ENCODE results near the gene PRKCE. TPM values are rescaled to one million over a fixed set of nuclear protein-coding genes. Genes with fewer than 3 reads are reported as not detected.

The PRKCE gene
- total RNA-seq, 1 donor from 2014 or later = 4.6 TPM

DNA sequence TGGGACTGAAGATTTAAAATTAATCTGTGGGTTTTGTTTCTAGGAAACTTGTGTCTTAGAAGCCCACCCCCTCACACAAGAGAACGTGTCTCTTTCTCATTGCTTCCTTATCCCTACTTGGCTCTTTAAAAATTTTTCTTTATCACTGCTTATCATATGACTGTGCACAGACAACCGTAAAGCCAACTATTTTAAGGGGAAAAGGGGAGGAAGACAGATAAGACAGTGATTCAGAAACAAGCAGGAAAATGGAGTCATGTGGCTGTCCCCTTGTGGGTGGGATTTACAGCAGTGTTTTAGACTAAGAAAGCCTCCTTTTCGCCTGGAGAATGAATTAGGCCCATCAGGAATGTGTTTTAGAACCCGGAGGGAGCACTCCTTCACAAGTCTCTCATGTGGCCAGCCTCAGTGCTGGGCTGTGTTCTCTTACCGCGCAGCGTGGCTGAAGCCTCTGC is 17.6 kb downstream of the PRKCE start:
- intact Hi-C loops (cut with DNase I) = no loop called here
- H3K36me3 ChIP-seq = no peaks in the 10 kb centered on the region
- no peaks in the 10 kb centered on the region for H3K27me3 ChIP-seq
- peak overlapping the region; percentile 44 to 66 for H3K27ac ChIP-seq
- DNase-seq (ENCODE audit: low spot score in 2 of 2) = no peak
- H3K4me3 ChIP-seq = no peak overlapping the region
- TF ChIP-seq, protein P1, sequence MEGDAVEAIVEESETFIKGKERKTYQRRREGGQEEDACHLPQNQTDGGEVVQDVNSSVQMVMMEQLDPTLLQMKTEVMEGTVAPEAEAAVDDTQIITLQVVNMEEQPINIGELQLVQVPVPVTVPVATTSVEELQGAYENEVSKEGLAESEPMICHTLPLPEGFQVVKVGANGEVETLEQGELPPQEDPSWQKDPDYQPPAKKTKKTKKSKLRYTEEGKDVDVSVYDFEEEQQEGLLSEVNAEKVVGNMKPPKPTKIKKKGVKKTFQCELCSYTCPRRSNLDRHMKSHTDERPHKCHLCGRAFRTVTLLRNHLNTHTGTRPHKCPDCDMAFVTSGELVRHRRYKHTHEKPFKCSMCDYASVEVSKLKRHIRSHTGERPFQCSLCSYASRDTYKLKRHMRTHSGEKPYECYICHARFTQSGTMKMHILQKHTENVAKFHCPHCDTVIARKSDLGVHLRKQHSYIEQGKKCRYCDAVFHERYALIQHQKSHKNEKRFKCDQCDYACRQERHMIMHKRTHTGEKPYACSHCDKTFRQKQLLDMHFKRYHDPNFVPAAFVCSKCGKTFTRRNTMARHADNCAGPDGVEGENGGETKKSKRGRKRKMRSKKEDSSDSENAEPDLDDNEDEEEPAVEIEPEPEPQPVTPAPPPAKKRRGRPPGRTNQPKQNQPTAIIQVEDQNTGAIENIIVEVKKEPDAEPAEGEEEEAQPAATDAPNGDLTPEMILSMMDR (IDR thresholded peaks at IDR 0.05) = no peak
- no peaks in the 10 kb centered on the region for H3K4me1 ChIP-seq
- H3K9me3 ChIP-seq = no peaks in the 10 kb centered on the region

DNA sequence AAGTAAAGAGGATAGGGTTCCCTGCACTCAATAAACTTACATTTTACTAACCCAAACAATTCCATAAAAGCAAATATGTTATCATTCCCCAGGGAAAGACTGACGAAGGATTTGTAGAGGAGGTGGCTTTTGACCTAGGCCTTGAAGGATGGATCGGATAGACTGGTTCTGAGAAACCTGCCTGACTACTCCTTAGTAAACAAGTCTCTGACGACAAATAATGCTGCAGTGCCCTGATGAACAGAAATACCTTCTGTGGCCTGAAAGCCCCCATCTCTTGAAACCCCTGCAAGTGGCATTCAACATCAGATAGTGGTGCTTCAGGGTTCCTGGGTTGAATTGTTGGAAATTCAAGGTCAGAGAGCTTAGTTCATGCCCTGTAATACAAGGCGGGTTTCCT is 19.2 kb downstream of the PRKCE start:
- TF ChIP-seq, protein P1 (IDR thresholded peaks at IDR 0.05) = no peak
- intact Hi-C loops (cut with DNase I) = no loop called here
- no peak overlapping the region for H3K4me3 ChIP-seq
- peaks cover 0 to 2% of the 10 kb centered on the region in 2 donors for H3K4me1 ChIP-seq
- no peak overlapping the region for H3K27ac ChIP-seq
- DNase-seq (ENCODE audit: low spot score in 2 of 2) = no peak
- no peaks in the 10 kb centered on the region for H3K36me3 ChIP-seq
- H3K27me3 ChIP-seq = no peaks in the 10 kb centered on the region
- no peaks in the 10 kb centered on the region for H3K9me3 ChIP-seq

DNA sequence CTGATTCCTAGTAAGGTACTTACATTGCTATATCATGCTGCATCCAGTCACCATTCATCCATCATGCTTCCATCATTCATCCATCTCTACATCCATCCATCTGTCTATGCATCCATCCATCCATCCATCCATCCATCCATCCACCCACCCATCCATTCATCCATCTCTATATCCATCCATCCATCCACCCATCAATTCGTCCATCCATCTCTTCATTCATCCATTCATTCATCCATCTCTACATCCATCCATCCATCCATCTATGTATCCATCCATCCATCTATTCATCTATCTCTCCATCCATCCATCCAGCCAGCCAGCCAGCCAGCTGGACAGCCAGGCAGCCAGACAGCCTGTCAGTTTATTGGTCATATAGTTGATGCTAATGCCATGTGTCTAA is 20.7 kb downstream of the PRKCE start:
- Histone ChIP-seq H3K36me3 (no peaks in the 10 kb centered on the region), H3K4me1 (peaks cover 0 to 3% of the 10 kb centered on the region in 2 donors), H3K27ac (no peak overlapping the region), H3K27me3 (no peaks in the 10 kb centered on the region), H3K9me3 (no peaks in the 10 kb centered on the region), H3K4me3 (no peak overlapping the region)
- TF ChIP-seq, protein P1 (IDR thresholded peaks at IDR 0.05) = no peak
- intact Hi-C loops (cut with DNase I) = no loop called here
- DNase-seq (ENCODE audit: low spot score in 2 of 2) = no peak

DNA sequence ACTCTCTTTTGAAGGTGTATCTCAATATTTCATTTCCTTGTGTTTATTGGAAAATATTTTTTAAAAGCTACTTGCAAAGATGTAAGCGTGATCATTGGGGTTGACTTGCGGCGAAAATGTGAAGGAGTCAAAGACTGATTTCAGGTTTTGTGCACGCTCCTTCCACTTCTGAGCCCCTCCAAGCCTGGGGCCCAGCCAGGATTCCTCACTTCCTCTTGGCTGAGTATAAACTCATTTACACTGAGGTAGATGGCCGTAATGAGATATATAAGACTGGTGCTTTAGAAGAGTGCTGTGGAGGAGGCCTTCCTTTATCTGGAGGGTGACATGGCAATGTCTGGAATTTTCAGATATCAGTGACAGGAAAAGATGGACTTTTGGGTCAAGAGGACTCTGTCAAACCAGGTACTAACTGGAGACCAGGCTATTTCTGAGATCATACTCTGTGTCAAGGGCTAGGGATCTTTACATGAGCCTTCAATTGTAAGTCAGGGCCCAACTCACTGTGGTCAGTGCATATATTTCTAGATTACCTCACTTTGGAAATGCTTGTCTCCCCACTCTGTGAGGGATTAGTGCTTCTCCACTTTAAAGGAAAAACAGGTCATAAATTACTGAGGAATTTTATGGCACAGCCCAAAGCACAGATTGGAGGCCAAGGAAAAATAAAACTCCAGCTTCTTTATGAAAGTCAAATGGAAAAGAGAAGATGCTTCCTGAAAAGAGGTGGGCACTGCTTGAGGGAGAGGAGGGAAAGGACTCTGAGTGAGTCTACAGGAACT is 22.8 kb downstream of the PRKCE start:
- no peak overlapping the region for H3K27ac ChIP-seq

DNA sequence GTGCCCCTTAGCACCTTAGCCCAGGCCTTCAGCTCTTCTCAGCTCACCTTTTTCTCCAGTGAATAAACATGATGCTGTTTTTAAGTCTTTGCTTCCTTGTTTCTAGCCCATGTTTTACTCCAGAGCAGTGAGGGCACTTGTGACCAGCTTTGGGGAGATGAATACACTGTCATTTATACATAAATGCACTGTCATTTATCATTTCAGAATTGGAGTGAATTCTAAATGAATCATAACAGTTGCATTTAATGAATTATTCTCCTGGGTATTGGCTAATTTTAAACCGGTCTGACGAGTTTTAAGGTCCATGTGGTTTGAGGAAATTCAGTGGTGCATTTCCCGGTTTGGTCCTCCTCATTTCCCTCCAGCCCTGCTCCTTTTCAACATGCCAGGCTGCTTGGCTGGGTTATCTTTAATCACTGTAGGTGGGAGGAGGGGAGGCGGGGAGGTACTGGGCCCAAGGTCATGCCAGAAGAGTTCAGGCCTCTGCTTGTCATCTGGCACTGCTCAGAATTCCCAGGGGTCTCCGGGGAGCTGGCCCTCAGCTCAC is 23.9 kb downstream of the PRKCE start:
- DNase-seq (ENCODE audit: low spot score in 2 of 2) = no peak
- Histone ChIP-seq H3K4me3 (no peak overlapping the region), H3K27me3 (no peaks in the 10 kb centered on the region), H3K36me3 (no peaks in the 10 kb centered on the region), H3K4me1 (peaks cover 0 to 3% of the 10 kb centered on the region in 2 donors), H3K27ac (no peak overlapping the region), H3K9me3 (no peaks in the 10 kb centered on the region)
- TF ChIP-seq, protein P1 (IDR thresholded peaks at IDR 0.05) = no peak
- intact Hi-C loops (cut with DNase I) = no loop called here

More for the DNA sequence above, 22.8 kb downstream of the PRKCE start:
- Histone ChIP-seq H3K36me3 (no peaks in the 10 kb centered on the region), H3K9me3 (no peaks in the 10 kb centered on the region), H3K4me1 (peaks cover 0 to 3% of the 10 kb centered on the region in 2 donors), H3K4me3 (no peak overlapping the region), H3K27me3 (no peaks in the 10 kb centered on the region)
- TF ChIP-seq, protein P1 (IDR thresholded peaks at IDR 0.05) = no peak
- intact Hi-C loops (cut with DNase I) = no loop called here
- no peak for DNase-seq (ENCODE audit: low spot score in 2 of 2)

Measured in ascending aorta (tissue), 2 donors.